Hepatic stellate cell (primary cell): ENCODE measurements around the gene KIF20A.
A peak's percentile ranks its signal among the peaks of the same experiment; 100 is the strongest.
"Not testable (repeated sequence)": the region's sequence is repeated elsewhere in the genome, so short reads cannot be mapped to it uniquely, and the experiment has no call there.

ENCODE experiments used
- DNase-seq: peaks from one replicate; pipeline ENCODE4 v3.0.0; 2011; ENCODE audit warnings: low spot score

KIF20A gene

GRCh38 chr5:138178516-138179276, at the start of gene KIF20A, which contains the start of gene BRD8:
TSS of gene KIF20A (plus strand) at chr5:138179112. CDS start at chr5:138179681, 569 bp downstream.
TSS of gene BRD8 (minus strand) at chr5:138178630. CDS start at chr5:138178614, 16 bp downstream.
- peak; percentile 90 for DNase-seq

GRCh38 chr5:138129347-138129746, 49.6 kb upstream of the KIF20A start:
- DNase-seq = no peak

GRCh38 chr5:138132543-138132942, 46.4 kb upstream of the KIF20A start:
- DNase-seq = no peak

GRCh38 chr5:138138949-138139780, 39.7 kb upstream of the KIF20A start, which contains the start of gene NME5:
TSS of gene NME5 (minus strand) at chr5:138139428. CDS start at chr5:138138780, 648 bp downstream.
- DNase-seq = peak; percentile 32

GRCh38 chr5:138139781-138140090, 39.2 kb upstream of the KIF20A start:
- no peak for DNase-seq

DNA sequence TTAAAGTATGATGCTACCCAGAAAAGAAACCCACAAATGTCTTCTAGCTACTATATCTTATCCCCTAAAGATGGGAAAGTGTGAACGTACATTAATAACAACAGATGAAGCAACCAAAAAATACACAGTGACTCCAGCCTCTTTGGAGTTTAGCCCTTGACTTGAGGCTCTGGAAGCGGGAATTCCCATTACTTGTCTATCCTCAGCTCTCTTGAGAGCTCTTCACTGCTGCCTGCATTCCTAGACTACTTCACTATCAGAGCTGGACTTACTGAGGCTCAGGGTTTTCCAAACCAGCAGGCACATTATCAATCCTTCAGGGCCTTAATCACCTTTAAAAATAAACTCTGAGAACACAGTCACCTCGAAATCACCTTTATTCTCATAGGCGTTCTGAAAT, 38.6 kb upstream of the KIF20A start:
- DNase-seq = no peak

DNA sequence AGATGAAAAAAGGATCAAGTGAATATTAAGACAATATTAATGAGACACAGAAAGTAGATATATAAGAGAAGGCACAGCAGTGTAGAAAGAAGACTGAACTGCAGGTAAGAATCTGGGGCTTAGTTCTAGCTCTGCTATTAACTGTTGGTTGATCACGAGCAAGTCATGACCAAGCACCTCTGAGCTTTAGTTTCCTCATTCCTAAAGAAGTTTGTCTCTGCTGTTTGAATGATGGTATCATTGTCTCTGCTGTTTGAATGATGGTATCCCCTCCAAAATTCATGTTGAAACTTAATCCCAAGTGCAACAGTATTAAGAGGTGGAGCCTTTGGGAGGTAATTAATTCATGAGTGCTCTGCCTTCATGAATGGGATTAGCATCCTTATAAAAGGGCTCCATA, 37.2 kb upstream of the KIF20A start:
- DNase-seq = no peak

DNA sequence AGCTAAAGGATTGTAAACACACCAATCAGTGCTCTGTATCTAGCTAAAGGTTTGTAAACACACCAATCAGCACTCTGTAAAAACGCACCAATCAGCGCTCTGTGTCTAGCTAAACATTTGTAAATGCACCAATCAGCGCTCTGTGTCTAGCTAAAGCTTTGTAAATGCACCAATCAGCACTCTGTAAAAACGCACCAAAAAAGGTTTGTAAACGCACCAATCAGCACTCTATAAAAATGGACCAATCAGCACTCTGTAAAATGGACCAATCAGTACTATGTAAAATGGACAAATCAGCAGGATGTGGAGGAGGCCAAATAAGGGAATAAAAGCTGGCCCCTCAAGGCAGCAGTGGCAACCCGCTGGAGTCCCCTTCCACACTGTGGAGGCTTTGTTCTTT, 35.3 kb upstream of the KIF20A start:
- DNase-seq = not testable (repeated sequence)

- no peak for DNase-seq
Measured at GRCh38 chr5:138148811-138149210, 30.1 kb upstream of the KIF20A start.

- peak; percentile 27 for DNase-seq
Measured at GRCh38 chr5:138149530-138149929, 29.4 kb upstream of the KIF20A start.

DNA sequence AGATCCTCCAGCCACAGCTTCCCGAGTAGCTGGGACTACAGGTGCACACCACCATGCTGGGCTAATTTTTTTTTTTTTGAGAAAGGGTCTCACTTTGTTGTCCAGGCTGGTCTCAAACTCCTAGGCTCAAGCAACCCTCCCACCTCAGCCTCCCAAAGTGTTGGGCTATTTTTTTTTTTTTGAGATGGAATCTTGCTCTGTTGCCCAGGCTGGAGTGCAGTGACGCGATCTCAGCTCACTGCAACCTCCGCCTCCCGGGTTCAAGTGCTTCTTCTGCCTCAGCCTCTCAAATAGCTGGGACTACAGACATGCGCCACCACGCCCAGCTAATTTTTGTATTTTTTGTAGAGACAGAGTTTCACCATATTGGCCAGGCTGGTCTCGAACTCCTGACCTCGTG, 22.9 kb upstream of the KIF20A start:
- not testable (repeated sequence) for DNase-seq

- DNase-seq = no peak
Measured at GRCh38 chr5:138157626-138158025, 21.3 kb upstream of the KIF20A start.

- DNase-seq = no peak
Measured at GRCh38 chr5:138159666-138160065, 19.2 kb upstream of the KIF20A start.

DNA sequence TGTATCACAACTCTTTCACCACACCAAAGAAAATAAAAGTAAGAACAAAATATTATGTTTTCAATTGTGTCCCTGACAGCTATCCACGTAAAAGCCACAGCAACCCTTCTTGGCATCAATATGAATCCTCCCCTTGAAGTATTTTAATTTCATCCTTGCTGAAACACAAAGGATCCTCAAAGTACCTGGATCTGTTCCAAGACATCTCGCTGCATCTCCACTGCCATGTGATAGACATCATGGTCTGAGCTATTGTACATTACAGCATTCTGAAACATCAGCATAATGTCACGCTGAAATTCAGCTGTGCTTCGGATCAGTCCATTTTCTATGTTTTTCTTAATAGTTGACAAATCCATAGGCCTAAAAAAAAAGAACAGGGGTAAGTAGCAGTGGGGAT, 18.2 kb upstream of the KIF20A start:
- DNase-seq = no peak

GRCh38 chr5:138163721-138164120, 15.2 kb upstream of the KIF20A start:
- no peak for DNase-seq

DNA sequence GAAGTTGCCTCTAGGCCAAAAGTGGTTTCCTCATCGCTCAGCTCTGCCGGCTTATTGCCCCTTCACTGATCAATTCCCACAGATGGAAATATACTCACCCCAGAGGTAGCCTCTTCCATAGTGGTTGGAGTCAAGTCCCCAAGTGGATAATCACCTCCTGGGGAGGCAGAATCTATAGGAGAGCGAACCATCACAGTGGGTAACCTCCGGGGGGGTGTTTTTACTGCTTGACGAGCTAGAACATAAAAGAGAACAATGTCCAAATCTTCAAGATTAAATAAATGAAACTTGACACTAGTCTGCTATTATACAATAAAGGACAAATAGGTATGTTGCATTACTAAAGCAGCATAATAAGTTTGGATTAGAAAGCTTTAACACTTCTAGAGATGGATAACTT, 9.8 kb upstream of the KIF20A start:
- no peak for DNase-seq

DNA sequence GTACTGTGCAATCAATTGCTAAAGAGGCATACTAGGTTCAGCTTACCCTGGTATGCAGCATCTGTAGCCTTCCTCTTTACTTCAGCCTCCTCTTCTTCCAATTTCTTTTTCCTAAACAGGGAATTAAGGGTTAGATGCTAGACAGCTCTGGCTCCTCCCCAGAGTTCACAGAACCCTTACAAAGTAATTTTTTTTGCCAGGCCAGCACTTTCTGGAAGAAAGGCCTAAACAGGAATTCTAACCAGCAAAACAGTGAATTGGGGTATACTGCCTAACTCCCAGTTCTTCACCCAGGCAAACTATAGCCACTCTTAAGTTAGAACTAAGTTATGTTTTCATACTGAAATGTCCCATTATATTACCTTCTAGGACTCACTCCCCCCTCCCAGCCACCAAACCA, 8.6 kb upstream of the KIF20A start:
- DNase-seq = no peak

- DNase-seq = peak; percentile 30
Measured at GRCh38 chr5:138177941-138178515, 884 bp upstream of the KIF20A start.

GRCh38 chr5:138179277-138179857, 455 bp downstream of the KIF20A start:
- no peak for DNase-seq

GRCh38 chr5:138180183-138180782, 1.4 kb downstream of the KIF20A start:
- DNase-seq = peak; percentile 35

GRCh38 chr5:138180841-138181240, 1.9 kb downstream of the KIF20A start:
- no peak for DNase-seq

GRCh38 chr5:138182808-138183207, 3.9 kb downstream of the KIF20A start:
- DNase-seq = no peak
